ENCODE measurements around the gene FBXW11.

The FBXW11 gene

GRCh38 chr5:172015346-172015745, 8.9 kb upstream of the FBXW11 start:
- DNase-seq = no peak

- DNase-seq = peak in 1 of 2 experiments; percentile 1
These were observed 3.8 kb upstream of the FBXW11 start for GRCh38 chr5:172010278-172010677.

- no peak for DNase-seq
These were observed 3.3 kb upstream of the FBXW11 start for GRCh38 chr5:172009536-172010270.

GRCh38 chr5:172008689-172009141, 2.3 kb upstream of the FBXW11 start:
- DNase-seq = no peak

- no peak for DNase-seq
These were observed 1.6 kb upstream of the FBXW11 start for GRCh38 chr5:172008111-172008455.

GRCh38 chr5:172007175-172008110, 1.0 kb upstream of the FBXW11 start:
- no peak for DNase-seq

- DNase-seq = peak; percentile 15 to 21
These were observed 624 bp downstream of the FBXW11 start for GRCh38 chr5:172005708-172006320.

GRCh38 chr5:172004824-172005237, 1.6 kb downstream of the FBXW11 start:
- DNase-seq = no peak

- DNase-seq = no peak
These were observed 2.7 kb downstream of the FBXW11 start for GRCh38 chr5:172003746-172004145.

GRCh38 chr5:172002840-172003512, 3.5 kb downstream of the FBXW11 start:
- no peak for DNase-seq

- DNase-seq = peak in 1 of 2 experiments; percentile 4
These were observed 4.1 kb downstream of the FBXW11 start for GRCh38 chr5:172002310-172002709.

- DNase-seq = no peak
These were observed 6.6 kb downstream of the FBXW11 start for GRCh38 chr5:171999877-172000276.

- no peak for DNase-seq
These were observed 7.3 kb downstream of the FBXW11 start for GRCh38 chr5:171999100-171999499.

- no peak for DNase-seq
These were observed 9.4 kb downstream of the FBXW11 start for GRCh38 chr5:171997011-171997410.

- DNase-seq = no peak
These were observed 13.6 kb downstream of the FBXW11 start for GRCh38 chr5:171992813-171993212.

GRCh38 chr5:171992305-171992704, 14.1 kb downstream of the FBXW11 start:
- no peak for DNase-seq

- no peak for DNase-seq
These were observed 15.8 kb downstream of the FBXW11 start for GRCh38 chr5:171990713-171991015.

- DNase-seq = no peak
These were observed 16.3 kb downstream of the FBXW11 start for GRCh38 chr5:171989946-171990712.

- no peak for DNase-seq
These were observed 17.2 kb downstream of the FBXW11 start for GRCh38 chr5:171989276-171989675.

GRCh38 chr5:171986772-171987171, 19.7 kb downstream of the FBXW11 start:
- DNase-seq = no peak

- DNase-seq = no peak
These were observed 21.6 kb downstream of the FBXW11 start for GRCh38 chr5:171984748-171985419.

- no peak for DNase-seq
These were observed 24.6 kb downstream of the FBXW11 start for GRCh38 chr5:171981847-171982246.

Data from SHP77 (cell line).